Astrocyte of the spinal cord (primary cell): ENCODE data around the gene GRN.

Source experiments
- DNase-seq: peaks from one replicate; pipeline ENCODE4 v3.0.0; 2011; ENCODE audit warnings: low read depth, low spot score
- H3K4me3 ChIP-seq: 2 replicates; pipeline ENCODE4 v1.5.1; 2011; ENCODE audit warnings: low read depth, mild to moderate bottlenecking, low read length, moderate library complexity
- CTCF ChIP-seq: IDR thresholded peaks from 2 replicates; pipeline ENCODE4 v1.5.1; 2012; ENCODE audit warnings: low read depth, mild to moderate bottlenecking, low read length, inconsistent platforms
- in situ Hi-C: cut with HindIII; loops from 2 replicates; pipeline ENCODE4 v1.10.0; 2017; ENCODE audit warnings: low sequenced_read_pairs

GRN gene

GRCh38 chr17:44344939-44345453 is at the start of gene GRN:
GRN (plus strand) TSS chr17:44345302; CDS start chr17:44349165, 3,863 bp downstream.
- TF ChIP-seq CTCF = no peak
- peak; percentile 99 for DNase-seq
- in situ Hi-C loops = no loop called here
- peak within 1 kb of the TSS; percentile 95 for H3K4me3 ChIP-seq

- no peak overlapping the region for H3K4me3 ChIP-seq
- TF ChIP-seq CTCF = no peak
- no peak for DNase-seq
- in situ Hi-C loops = no loop called here
Measured at GRCh38 chr17:44297975-44298374, 47.1 kb upstream of the GRN start.

GRCh38 chr17:44304651-44305050 is 40.5 kb upstream of the GRN start:
- TF ChIP-seq CTCF = no peak
- H3K4me3 ChIP-seq = no peak overlapping the region
- no peak for DNase-seq
- in situ Hi-C loops = no loop called here

- in situ Hi-C loops = no loop called here
- H3K4me3 ChIP-seq = no peak overlapping the region
- DNase-seq = no peak
- TF ChIP-seq CTCF = no peak
Measured at GRCh38 chr17:44307387-44308186, 37.5 kb upstream of the GRN start.

- peak; percentile 70 for DNase-seq
- in situ Hi-C loops = no loop called here
- peak within 1 kb of the TSS; percentile 35 for H3K4me3 ChIP-seq
- TF ChIP-seq CTCF = no peak
Measured at GRCh38 chr17:44308320-44308818, 36.7 kb upstream of the GRN start, which contains the start of gene RUNDC3A. RUNDC3A (plus strand) TSS chr17:44308601; CDS start chr17:44308833, 232 bp downstream.

- DNase-seq = no peak
- no peak overlapping the region for H3K4me3 ChIP-seq
- in situ Hi-C loops = no loop called here
- TF ChIP-seq CTCF = no peak
Measured at GRCh38 chr17:44308865-44309264, 36.2 kb upstream of the GRN start.
